Measurements from ENCODE around the gene GALNT18. TPM values are rescaled to one million over a fixed set of nuclear protein-coding genes. Genes with fewer than 3 reads are reported as not detected.

GALNT18 gene
- total and polyA plus RNA-seq, 4 donors, result 2.1 to 11.0 (median 3.8) TPM

- H3K27me3 ChIP-seq (ENCODE audit: control insufficient read depth in 4 of 4, insufficient read depth in 4 of 4, low read length in 3 of 4), result no peaks in the 10 kb centered on the region
- H3K4me1 ChIP-seq (ENCODE audit: control insufficient read depth in 4 of 4, insufficient read depth in 4 of 4, low read length in 3 of 4), result no peaks in the 10 kb centered on the region
- no peak for DNase-seq (ENCODE audit: low spot score)
- TF ChIP-seq EGR1 (IDR thresholded peaks at IDR 0.05; ENCODE audit: low read depth in 2 of 2), result no peak
- TF ChIP-seq HNF4G (IDR thresholded peaks at IDR 0.05), result no peak
- no peak for TF ChIP-seq CTCF (IDR thresholded peaks at IDR 0.05; ENCODE audit: low read depth, low read length, missing input control)
- TF ChIP-seq FOXA2 (IDR thresholded peaks at IDR 0.05), result no peak
- TF ChIP-seq GABPA (IDR thresholded peaks at IDR 0.05 in 1 of 2, conservative IDR thresholded peaks at IDR 0.05 in 1 of 2), result no peak
- no peak for TF ChIP-seq RAD21 (IDR thresholded peaks at IDR 0.05)
- TF ChIP-seq RXRA (IDR thresholded peaks at IDR 0.05), result no peak
- TF ChIP-seq REST (IDR thresholded peaks at IDR 0.05), result no peak
- TF ChIP-seq SP1 (IDR thresholded peaks at IDR 0.05), result no peak
- TF ChIP-seq JUND (IDR thresholded peaks at IDR 0.05), result no peak
- TF ChIP-seq MAX (IDR thresholded peaks at IDR 0.05), result no peak
- no peak for TF ChIP-seq TAF1 (conservative IDR thresholded peaks at IDR 0.05)
- TF ChIP-seq NR2F2 (IDR thresholded peaks at IDR 0.05), result no peak
- TF ChIP-seq HNF4A (conservative IDR thresholded peaks at IDR 0.05), result no peak
- no peak for TF ChIP-seq FOXA1 (IDR thresholded peaks at IDR 0.05)
- TF ChIP-seq YY1 (IDR thresholded peaks at IDR 0.05), result no peak
- no peak for TF ChIP-seq ATF3 (IDR thresholded peaks at IDR 0.05)
- TF ChIP-seq ZBTB33 (IDR thresholded peaks at IDR 0.05), result no peak
- WGBS, result 95% methylated on average over 3 of the region's 3 CpGs
- H3K9me3 ChIP-seq (ENCODE audit: control insufficient read depth in 4 of 4, low read length in 3 of 4), result no peaks in the 10 kb centered on the region
- H3K4me3 ChIP-seq (ENCODE audit: low read depth in 1 of 3, low read length in 3 of 3), result no peak overlapping the region
- H3K9ac ChIP-seq (ENCODE audit: low read depth in 1 of 2, low read length in 2 of 2), result no peak overlapping the region
- H3K36me3 ChIP-seq (ENCODE audit: control insufficient read depth in 4 of 4, insufficient read depth in 3 of 4, low read depth in 1 of 4, low read length in 3 of 4), result no peaks in the 10 kb centered on the region
- H3K27ac ChIP-seq (ENCODE audit: low read depth in 1 of 2, low read length in 2 of 2), result no peak overlapping the region
Measured at GRCh38 chr11:11514246-11514645, 107.6 kb downstream of the GALNT18 start.

Measured in liver (tissue), 9 donors.